HepG2 (cell line): ENCODE measurements around the gene NCAM2. TPM values are rescaled to one million over a fixed set of nuclear protein-coding genes. Genes with fewer than 3 reads are reported as not detected.

Experiments used
- ATAC-seq: fragments of 200-7000 bp; cut with Tn5 transposase; 3 replicates; pipeline ENCODE4 v1.9.1; 2020; ENCODE audit warnings: mild to moderate bottlenecking, moderate library complexity
- BruUV-seq: library from RNA; stranded (reverse); fragments of 400-500 nt; replicated peaks from 2 replicates; lab custom pipeline; 2021; lab: Mats Ljungman, UMichigan
- CTCF ChIA-PET: fragments of 300-600 bp; formaldehyde crosslinking; extraction: SDS; loops from one replicate; lab custom pipeline; 2021; ENCODE audit warnings: low total read pairs, inconsistent platforms, low intra/inter-chr PET ratio; lab: Yijun Ruan, JAX
- POLR2A ChIA-PET: fragments of 350-600 bp; sonication (Branson Sonifier 250); formaldehyde crosslinking; loops from one replicate; lab custom pipeline; 2020; ENCODE audit warnings: antibody characterized with exemption, inconsistent platforms; lab: Yijun Ruan, JAX
- DNase-seq: peaks from one replicate; pipeline ENCODE4 v3.0.0-alpha.2; 2015; ENCODE audit warnings: low spot score
- FAIRE-seq: peaks from 3 replicates; lab custom pipeline; 2011; peaks lifted over from hg19 to GRCh38; lab: Jason Lieb, UNC
- H2AFZ ChIP-seq: one replicate; pipeline ENCODE4 v1.6.1; 2011; ENCODE audit warnings: low read length, inconsistent platforms
- H3K27ac ChIP-seq: fragments of 300-600 bp; 3 replicates; pipeline ENCODE4 v1.8.0; 2011; ENCODE audit warnings: mixed run types, mild to moderate bottlenecking, mixed read lengths, low read length, inconsistent platforms; ENCODE audit not compliant: insufficient read depth; ENCODE audit errors: extremely low read length
- H3K27me3 ChIP-seq, 2 experiments: fragments of 200-600 bp in 1 of 2; 2 replicates in 1 of 2; 3 replicates in 1 of 2; pipeline versions ENCODE4 v1.6.0 to v1.8.0; 2011; ENCODE audit warnings: low read length in 2 of 2, mild to moderate bottlenecking in 2 of 2, moderate library complexity in 2 of 2, inconsistent platforms in 1 of 2; ENCODE audit not compliant: insufficient read depth in 2 of 2, control insufficient read depth in 1 of 2
- H3K36me3 ChIP-seq, 2 experiments: fragments of 200-600 bp in 1 of 2; replicated peaks in 1 of 2; 2 replicates in 1 of 2; 3 replicates in 1 of 2; pipeline versions ENCODE4 v1.5.1 to v1.8.0; 2011; ENCODE audit warnings: low read length in 2 of 2, inconsistent platforms in 1 of 2; ENCODE audit not compliant: insufficient read depth in 2 of 2, control insufficient read depth in 1 of 2
- H3K4me1 ChIP-seq: 2 replicates; pipeline ENCODE4 v1.5.1; 2012; ENCODE audit warnings: low read length, inconsistent platforms; ENCODE audit not compliant: insufficient read depth
- H3K4me2 ChIP-seq: 2 replicates; pipeline ENCODE4 v1.6.0; 2011; ENCODE audit warnings: low read depth, low read length, inconsistent platforms
- H3K4me3 ChIP-seq, 3 experiments: fragments of 200-600 bp in 1 of 3; sonication (generic), shearing (Covaris generic) in 1 of 3; replicated peaks in 1 of 3; 2 replicates each; pipeline ENCODE4 v1.5.1; 2011 to 2016; ENCODE audit warnings: low read length in 3 of 3, inconsistent platforms in 2 of 3, low read depth in 2 of 3, mild to moderate bottlenecking in 2 of 3, control low read depth in 1 of 3, mixed read lengths in 1 of 3; ENCODE audit not compliant: insufficient read depth in 1 of 3
- H3K79me2 ChIP-seq: one replicate; pipeline ENCODE4 v1.6.1; 2011; ENCODE audit warnings: low read length, inconsistent platforms; ENCODE audit not compliant: insufficient read depth
- H3K9ac ChIP-seq: 2 replicates; pipeline ENCODE4 v1.6.0; 2011; ENCODE audit warnings: mild to moderate bottlenecking, low read depth, low read length, inconsistent platforms; ENCODE audit not compliant: insufficient read depth
- H3K9me3 ChIP-seq: 2 replicates; pipeline ENCODE4 v1.5.1; 2012; ENCODE audit warnings: mild to moderate bottlenecking, low read length
- H4K20me1 ChIP-seq: 2 replicates; pipeline ENCODE4 v1.6.0; 2011; ENCODE audit warnings: inconsistent platforms, mild to moderate bottlenecking, low read length, moderate library complexity; ENCODE audit not compliant: insufficient read depth
- BATF2 ChIP-seq: sonication (generic); formaldehyde crosslinking; IDR thresholded peaks from 2 replicates; pipeline ENCODE4 v1.8.0; 2022; ENCODE audit warnings: mild to moderate bottlenecking, missing genetic modification reagents, moderate library complexity
- CSRNP1 ChIP-seq: sonication (generic); formaldehyde crosslinking; IDR thresholded peaks from 2 replicates; pipeline ENCODE4 v1.8.1; 2023; ENCODE audit warnings: mild to moderate bottlenecking, missing genetic modification reagents
- FOXA1 ChIP-seq, 2 experiments: fragments of 450-650 bp in 1 of 2; sonication (generic) in 1 of 2; formaldehyde crosslinking in 1 of 2; IDR thresholded peaks; 2 replicates each; pipeline versions ENCODE4 v1.4.0 to v1.6.1; 2016 to 2020; ENCODE audit warnings: missing genetic modification reagents in 1 of 2
- HMGXB4 ChIP-seq, 2 experiments: sonication (generic) in 1 of 2; formaldehyde crosslinking in 1 of 2; IDR thresholded peaks; 2 replicates each; pipeline versions ENCODE4 v1.4.0 to v1.6.1; 2018 to 2020; ENCODE audit warnings: missing genetic modification reagents in 2 of 2, borderline replicate concordance in 1 of 2, low read depth in 1 of 2, mild to moderate bottlenecking in 1 of 2, missing biosample characterization in 1 of 2
- MEF2D ChIP-seq: sonication (generic); formaldehyde crosslinking; IDR thresholded peaks from 2 replicates; pipeline ENCODE4 v1.5.1; 2020; ENCODE audit warnings: mild to moderate bottlenecking, missing genetic modification reagents
- NR1H2 ChIP-seq: sonication (generic); formaldehyde crosslinking; IDR thresholded peaks from 2 replicates; pipeline ENCODE4 v1.8.1; 2022; ENCODE audit warnings: low read depth, missing genetic modification reagents, borderline replicate concordance
- SNAPC5 ChIP-seq: sonication (generic); formaldehyde crosslinking; IDR thresholded peaks from 2 replicates; pipeline ENCODE4 v1.8.1; 2023; ENCODE audit warnings: mild to moderate bottlenecking, missing genetic modification reagents, borderline replicate concordance
- XRCC5 ChIP-seq: fragments of 200-400 bp; formaldehyde crosslinking; optimal IDR thresholded peaks from 2 replicates; pipeline ENCODE3; 2017; ENCODE audit warnings: mild to moderate bottlenecking, low read length
- ZBTB37 ChIP-seq: sonication (generic); formaldehyde crosslinking; IDR thresholded peaks from 2 replicates; pipeline ENCODE4 v1.4.0; 2020; ENCODE audit warnings: mild to moderate bottlenecking, missing genetic modification reagents
- ZKSCAN8 ChIP-seq: IDR thresholded peaks from 2 replicates; pipeline ENCODE4 v1.6.1; 2016; ENCODE audit warnings: borderline replicate concordance, missing genetic modification reagents, missing compliant biosample characterization
- ZMAT5 ChIP-seq: sonication (generic); formaldehyde crosslinking; IDR thresholded peaks from 2 replicates; pipeline ENCODE4 v1.5.0; 2020; ENCODE audit warnings: mild to moderate bottlenecking, low read depth, missing genetic modification reagents, borderline replicate concordance
- ZNF644 ChIP-seq: IDR thresholded peaks from 2 replicates; pipeline ENCODE4 v1.6.1; 2016; ENCODE audit warnings: low read depth
- ZNF710 ChIP-seq: sonication (generic); formaldehyde crosslinking; IDR thresholded peaks from 2 replicates; pipeline ENCODE4 v1.5.0; 2020; ENCODE audit warnings: mild to moderate bottlenecking, missing genetic modification reagents, borderline replicate concordance
- WGBS: methylation state at CpG from one replicate; pipeline ENCODE4 v1.1.6; 2017; ENCODE audit warnings: low lambda C conversion rate; 5-methylcytosine and 5-hydroxymethylcytosine counted together
- in situ Hi-C: cut with HindIII; loops from 2 replicates; pipeline ENCODE4 v1.10.0; 2017; ENCODE audit warnings: low pct_unique_long_range_greater_than_20kb; ENCODE audit not compliant: extremely low pct_ligation_motif_present
- intact Hi-C: fragments of 100-400 bp; cut with micrococcal nuclease; formaldehyde crosslinking; loops from one replicate; pipeline ENCODE4 v1.10.0; 2022; ENCODE audit not compliant: unreplicated experiment
- polyA plus RNA-seq, 8 experiments: library from polyadenylated mRNA; depleted of rRNA in 3 of 8; stranded (reverse) in 7 of 8; unstranded in 1 of 8; fragments of >200 nt; fragmentation: Illumina TruSeq in 4 of 8; extraction: Trizol in 4 of 8; gene quantifications; 2 replicates each; pipeline versions ENCODE4 v1.2.1 to v1.2.3, GENCODE V29; 2011 to 2016; ENCODE audit warnings: low read depth in 4 of 8, missing spikeins in 1 of 8, mixed read lengths in 1 of 8; ENCODE audit not compliant: insufficient read depth in 1 of 8
- total RNA-seq, 5 experiments: library from RNA; depleted of rRNA; stranded (reverse); fragments of >200 nt; fragmentation: Illumina TruSeq; extraction: Trizol; gene quantifications; 2 replicates each; pipeline ENCODE4 v1.2.3, GENCODE V29; 2016; ENCODE audit warnings: low read depth in 1 of 5

The NCAM2 gene
- total and polyA plus RNA-seq, 2 of the 13 experiments (the other 11 are each of a cell fraction or from before 2014, with no cell fraction given): not detected

- no peak for TF ChIP-seq BATF2
- no peak for TF ChIP-seq ZBTB37
Observed at GRCh38 chr21:21174676-21175075, 176.5 kb downstream of the NCAM2 start (continued).

GRCh38 chr21:21175798-21176334, 177.7 kb downstream of the NCAM2 start:
- Histone ChIP-seq H4K20me1 (no peaks in the 10 kb centered on the region), H3K9me3 (peaks cover 47% of the 10 kb centered on the region), H3K36me3 (no peaks in the 10 kb centered on the region), H3K79me2 (no peaks in the 10 kb centered on the region), H3K27me3 (no peaks in the 10 kb centered on the region), H3K4me2 (no peak overlapping the region), H3K4me1 (no peaks in the 10 kb centered on the region), H3K4me3 (no peak overlapping the region), H3K27ac (no peak overlapping the region), H2AFZ (no peak overlapping the region), H3K9ac (no peak overlapping the region)
- in situ Hi-C loops (no loop called here), intact Hi-C loops (no loop called here)
- ChIA-PET POLR2A (no interaction called here), CTCF (no interaction called here)
- no peak for DNase-seq
- no peak for FAIRE-seq
- ATAC-seq: no peak
- 2% methylated on average over 1 of the region's 1 CpG for WGBS
- no TSS peak for BruUV-seq
- TF ChIP-seq XRCC5: no peak
- no peak for TF ChIP-seq ZNF710
- TF ChIP-seq FOXA1 (IDR thresholded peaks at IDR 0.05): no peak
- TF ChIP-seq FOXA1 (CRISPR knock-in tag; IDR thresholded peaks at IDR 0.05): no peak
- no peak for TF ChIP-seq CSRNP1
- no peak for TF ChIP-seq NR1H2 (CRISPR knock-in tag)
- TF ChIP-seq ZKSCAN8: no peak
- TF ChIP-seq MEF2D (CRISPR knock-in tag): no peak
- no peak for TF ChIP-seq ZNF644
- no peak for TF ChIP-seq HMGXB4 (CRISPR knock-in tag; IDR thresholded peaks at IDR 0.05; ENCODE audit: borderline replicate concordance in 1 of 2, low read depth in 1 of 2)
- no peak for TF ChIP-seq ZMAT5
- TF ChIP-seq SNAPC5: no peak
